HG02623 (cell line): ENCODE data around the gene ATP9B.
"Not testable (repeated sequence)": the region's sequence is repeated elsewhere in the genome, so short reads cannot be mapped to it uniquely, and the experiment has no call there.

ENCODE experiments used
- ATAC-seq: cut with Tn5 transposase; IDR thresholded peaks from one replicate; pipeline ENCODE4 v1.9.1; 2021; ENCODE audit warnings: moderate library complexity; ENCODE audit not compliant: unreplicated experiment

Gene ATP9B

DNA sequence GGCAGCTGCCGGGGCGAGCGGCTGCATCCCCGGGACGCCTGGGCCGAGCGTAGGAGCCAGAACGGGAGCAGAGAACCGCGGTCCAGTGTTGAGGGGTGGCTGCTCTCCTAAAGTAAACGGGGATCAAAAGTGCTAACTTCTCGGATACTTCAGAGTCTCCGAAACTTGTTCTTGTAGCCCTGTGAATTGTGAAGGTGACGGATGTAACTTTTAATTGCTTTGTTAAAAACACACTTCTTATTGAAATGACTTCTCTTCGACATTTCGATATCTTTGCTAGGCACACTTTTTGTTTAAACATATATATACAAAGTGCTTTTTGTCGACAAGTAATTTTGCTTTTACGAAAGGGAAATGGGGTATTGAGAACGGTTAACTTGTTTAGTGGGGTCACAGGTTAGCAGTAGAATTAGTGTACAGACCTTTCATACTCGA, 540 bp downstream of the ATP9B start:
- no peak for ATAC-seq

DNA sequence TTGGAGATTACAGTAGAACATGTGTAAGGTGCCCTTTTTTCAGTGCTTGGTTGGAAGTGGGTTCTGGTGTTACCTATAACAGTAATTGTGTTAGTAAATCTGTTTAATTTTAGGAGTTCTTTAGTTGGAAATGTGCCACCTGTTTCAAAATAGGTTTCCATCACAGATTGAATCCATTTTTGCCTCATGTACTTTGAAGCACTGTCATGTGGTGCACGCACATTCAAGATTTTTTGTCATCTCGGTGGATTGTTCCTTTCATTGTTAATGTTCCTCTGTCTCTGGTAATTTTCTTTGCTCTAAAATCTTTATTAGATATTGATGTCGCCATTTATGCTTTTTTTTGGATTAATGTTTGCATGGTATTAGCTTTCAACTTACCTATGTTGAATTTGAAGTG, 1.3 kb downstream of the ATP9B start:
- ATAC-seq, result no peak

DNA sequence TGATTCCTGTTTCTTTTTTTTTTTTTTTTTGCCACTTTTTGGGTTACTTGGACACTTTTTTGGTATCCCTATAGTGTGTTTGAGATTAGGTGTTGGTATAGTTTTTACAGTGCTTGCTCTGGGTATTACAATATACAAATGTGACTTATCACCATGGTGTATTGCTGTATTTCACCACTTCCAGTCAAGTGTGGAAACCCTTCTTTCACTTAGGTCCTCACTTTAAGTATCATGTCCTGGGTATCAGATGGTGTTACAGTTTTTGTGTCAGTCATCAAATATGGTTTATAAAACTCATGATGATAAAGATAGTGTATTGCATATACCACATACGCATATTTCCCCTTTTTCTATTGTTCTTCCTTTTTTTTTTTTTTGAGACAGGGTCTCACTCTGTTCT, 1.8 kb downstream of the ATP9B start:
- no peak for ATAC-seq

DNA sequence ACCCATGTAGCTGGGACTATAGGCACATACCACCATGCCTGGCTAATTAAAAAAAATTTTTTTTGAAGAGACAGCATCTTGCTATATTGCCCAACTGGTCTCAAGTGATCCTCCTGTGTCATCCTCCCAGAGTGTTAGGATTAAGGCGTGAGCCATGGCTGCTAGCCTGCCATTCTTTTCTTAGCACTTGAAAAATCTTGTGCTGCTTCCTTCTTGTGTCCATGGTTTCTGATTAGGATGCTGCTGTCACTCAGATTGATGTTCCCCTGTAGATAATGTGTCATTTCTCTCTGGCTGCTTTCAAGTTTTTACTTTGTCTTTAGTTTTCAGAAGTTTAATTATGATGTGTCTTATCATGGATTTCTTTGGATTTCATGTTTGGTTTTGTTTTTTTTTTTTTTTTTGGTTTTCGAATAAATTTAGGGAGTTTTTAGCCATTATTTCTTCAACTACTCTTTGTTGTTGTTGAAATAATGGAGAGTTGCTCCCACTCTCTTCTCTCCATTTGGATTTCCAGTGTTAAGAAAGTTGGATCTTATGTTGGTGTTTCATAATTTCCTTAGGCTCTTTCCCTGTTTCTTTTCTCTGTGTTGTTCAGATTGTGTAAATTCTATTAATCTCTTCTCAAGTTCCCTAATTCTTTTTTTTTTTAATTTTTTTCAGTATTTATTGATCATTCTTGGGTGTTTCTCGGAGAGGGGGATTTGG, 2.5 kb downstream of the ATP9B start:
- no peak for ATAC-seq

DNA sequence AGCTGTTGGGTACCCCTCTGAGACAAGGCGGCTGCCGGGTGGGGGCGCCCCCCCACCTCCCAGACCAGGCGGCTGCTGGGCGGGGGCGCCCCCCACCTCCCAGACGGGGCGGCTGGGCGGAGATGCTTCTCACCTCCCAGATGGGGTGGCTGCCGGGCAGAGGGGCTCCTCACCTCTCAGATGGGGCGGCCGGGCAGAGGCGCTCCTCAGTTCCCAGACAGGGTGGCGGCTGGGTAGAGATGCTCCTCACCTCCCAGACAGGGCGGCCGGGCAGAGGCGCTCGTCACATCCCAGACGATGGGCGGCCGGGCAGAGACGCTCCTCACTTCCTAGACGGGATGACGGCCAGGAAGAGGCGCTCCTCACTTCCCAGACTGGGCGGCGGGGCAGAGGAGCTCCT, 3.5 kb downstream of the ATP9B start:
- ATAC-seq, result not testable (repeated sequence)

DNA sequence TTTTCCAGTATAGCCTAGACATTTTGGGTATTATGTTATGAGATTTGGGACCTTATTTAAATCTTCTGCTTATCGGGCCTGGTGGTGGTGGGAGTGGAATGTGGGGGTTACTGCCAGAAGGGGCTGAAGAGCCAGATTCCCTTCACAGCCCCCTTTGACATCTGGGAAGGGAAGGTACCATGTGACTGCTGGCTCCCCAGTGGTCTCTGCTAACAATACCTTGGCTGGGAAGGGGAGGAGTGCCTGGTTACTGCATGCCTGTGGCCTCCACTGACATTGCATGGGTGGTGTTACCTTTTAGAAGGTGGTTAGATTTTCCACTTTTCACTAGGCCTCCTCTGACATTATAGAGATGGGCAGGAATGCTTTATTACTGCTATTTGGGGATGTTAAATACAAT, 8.0 kb downstream of the ATP9B start:
- no peak for ATAC-seq

DNA sequence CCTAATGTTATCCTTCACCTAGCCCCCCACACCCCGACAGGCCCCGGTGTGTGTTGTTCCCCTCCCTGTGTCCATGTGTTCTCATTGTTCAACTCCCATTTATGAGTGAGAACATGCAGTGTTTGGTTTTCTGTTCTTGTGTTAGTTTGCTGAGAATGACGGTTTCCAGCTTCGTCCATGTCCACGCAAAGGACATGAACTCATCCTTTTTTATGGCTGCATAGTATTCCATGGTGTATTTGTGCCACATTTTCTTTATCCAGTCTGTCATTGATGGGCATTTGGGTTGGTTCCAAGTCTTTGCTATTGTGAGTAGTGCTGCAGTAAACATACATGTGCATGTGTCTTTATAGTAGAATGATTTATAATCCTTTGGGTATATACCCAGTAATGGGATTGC, 9.6 kb downstream of the ATP9B start:
- ATAC-seq, result not testable (repeated sequence)

DNA sequence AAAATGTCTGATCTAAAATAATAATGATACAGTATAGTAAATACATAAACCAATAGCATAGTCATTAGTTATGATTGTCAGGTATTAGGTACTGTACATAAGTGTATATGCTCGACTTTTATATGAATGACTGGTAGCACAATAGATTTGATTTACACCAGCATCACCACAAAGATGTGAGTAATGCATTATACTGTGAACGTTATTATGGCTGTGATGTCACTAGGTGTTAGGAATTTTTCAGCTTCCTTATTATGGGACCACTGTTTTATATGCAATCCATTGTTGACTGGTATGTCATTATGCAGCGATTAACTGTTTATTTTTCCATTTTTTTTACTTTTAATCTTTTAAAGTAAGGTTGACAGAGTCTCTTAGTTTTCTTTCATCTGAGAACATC, 23.7 kb downstream of the ATP9B start:
- no peak for ATAC-seq

DNA sequence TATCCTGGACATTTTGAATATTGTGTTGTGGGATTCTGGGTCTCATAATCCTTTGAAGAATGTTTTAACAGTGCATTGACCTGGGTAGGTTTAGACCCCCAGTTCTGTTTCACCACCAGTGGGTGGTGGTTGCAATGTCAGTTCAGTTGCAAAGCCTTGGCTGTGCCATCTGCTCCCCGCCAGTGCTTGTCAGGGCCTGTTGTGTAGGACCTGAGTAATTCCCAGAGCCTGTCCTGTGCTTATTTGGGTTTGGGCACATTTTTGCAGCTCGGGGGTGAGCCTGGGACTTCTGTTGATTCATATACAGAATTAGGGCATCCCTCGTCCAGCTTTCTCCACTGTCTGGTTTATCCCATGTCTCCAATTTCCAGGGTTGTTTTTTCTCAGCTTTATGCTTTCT, 24.8 kb downstream of the ATP9B start:
- ATAC-seq, result no peak

DNA sequence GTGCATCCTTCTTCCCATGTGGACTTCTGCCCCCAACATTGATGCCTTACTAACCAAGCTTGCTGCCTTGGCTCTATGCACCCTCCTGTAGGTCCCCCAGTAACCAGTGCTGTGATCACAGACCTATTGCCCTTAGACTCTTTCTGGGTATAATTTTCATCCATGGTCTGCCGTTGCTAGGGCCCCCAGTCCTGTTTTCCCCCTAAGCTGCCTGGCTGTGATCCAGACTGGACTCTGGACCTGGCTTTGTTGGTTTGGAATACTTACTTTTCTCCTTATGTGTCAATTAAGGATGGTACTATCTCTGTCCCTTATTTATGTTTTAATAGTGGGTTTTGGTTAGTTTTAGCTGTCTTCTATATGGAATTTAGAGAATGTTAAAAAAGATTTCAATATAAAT, 26.0 kb downstream of the ATP9B start:
- ATAC-seq, result no peak

DNA sequence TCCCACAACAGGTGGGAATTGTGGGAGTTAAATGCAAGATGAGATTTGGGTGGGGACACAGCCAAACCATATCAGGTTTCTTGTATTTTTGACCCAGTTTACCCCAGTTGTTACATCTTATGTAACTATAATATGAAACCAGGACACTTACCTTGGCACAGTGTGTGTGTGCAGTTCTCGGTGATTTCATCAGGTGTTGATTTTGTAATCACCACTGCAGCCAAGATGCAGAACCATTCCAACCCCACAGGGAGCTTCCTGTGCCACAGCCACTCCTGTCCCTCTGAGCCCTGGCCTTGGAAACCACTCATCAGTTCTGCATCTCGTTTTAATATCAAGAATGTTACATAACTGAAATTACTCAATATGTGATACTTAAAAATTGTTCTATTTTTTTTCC, 31.8 kb downstream of the ATP9B start:
- ATAC-seq, result no peak

DNA sequence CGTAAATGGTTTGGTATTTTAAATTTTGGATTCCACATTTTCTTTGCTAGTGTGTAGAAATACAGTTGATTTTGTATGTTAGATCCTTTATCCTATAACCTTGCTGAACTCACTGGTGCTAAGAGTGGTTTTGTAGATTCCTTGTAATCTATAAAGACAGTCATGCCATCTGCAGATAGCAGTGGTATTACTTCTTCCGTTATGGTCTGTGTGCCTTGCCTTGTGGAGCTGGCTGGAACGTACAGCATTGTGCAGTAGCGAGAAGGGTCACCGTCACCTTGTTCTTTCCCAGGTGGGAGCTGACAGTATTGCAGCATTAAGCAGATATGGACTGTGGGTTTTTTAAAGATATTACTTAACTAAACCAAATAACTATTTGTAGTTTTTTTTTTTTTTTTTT, 33.7 kb downstream of the ATP9B start:
- ATAC-seq, result no peak

DNA sequence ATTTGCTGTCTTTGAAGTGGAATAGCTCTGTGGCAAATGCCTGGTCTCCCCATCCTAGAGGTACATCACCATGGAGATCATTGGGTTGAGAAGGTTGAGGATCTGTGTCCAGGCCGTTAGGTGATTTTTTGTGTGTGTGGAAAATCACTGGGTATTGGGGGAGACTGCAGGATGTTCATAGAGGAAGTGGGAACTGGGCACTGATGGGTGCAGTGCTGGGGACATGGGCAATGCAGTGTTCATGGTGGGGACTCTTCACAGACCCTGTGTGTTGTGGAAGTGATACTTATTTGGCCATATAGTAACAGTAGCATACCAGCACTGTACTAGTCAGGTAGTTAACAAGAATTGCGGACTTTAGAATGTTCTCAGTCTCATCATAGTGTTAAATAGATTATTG, 34.9 kb downstream of the ATP9B start:
- ATAC-seq, result no peak

DNA sequence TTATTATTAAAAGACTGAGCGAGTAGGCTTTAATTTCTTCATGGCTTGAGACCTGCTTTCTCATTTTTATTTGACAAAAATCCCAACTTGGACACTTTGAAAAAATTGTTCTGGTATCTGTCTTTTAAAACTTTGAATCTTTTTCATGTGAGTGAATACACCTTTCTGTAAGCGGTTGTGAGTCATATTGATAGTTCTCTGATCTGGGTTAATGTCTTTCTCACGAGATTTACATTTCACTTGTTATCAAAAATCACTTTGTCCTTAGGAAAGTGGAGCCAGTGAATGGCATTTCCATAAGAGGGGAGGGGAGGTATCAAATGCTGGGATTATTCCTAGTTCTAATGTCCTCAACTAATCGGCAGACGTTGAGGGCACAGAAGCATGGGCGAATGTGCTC, 36.3 kb downstream of the ATP9B start:
- no peak for ATAC-seq

DNA sequence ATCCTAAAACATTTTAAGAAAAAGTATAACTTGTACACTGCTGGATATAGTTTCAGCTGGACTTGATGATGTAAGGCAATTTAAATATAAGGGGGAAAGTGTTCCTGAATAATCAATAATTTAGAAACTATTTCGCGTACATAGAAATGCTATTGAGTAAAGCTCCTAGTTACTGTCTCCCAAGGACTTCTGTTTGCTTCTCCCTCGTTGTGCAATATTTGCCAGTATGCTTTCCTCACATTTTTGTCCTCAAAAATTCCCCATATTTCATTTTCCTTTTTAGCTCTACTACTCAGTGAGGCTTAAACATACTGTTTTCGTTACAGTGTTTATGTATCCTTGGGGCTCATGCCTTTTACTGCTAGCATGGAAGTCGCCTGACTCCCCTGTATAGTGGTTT, 36.9 kb downstream of the ATP9B start:
- no peak for ATAC-seq

DNA sequence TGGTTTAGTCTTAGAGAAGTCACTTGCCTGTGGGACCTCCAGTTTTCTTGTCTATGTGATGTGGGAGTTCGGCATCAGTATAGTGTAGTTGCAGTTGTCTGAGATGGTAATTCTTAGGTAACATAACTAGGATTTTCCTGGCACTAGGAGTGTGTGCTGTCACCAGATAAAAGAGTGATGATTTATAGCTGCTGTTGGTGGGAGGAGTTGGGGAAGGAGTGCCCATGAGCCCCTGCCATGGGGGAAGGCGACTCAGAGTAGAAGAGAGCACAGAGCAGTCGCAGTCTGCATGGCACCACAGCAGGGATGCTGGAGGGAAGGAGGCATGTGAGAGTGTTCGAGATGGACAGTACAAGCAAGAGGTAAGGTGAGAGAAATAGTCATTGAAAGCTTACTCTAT, 38.7 kb downstream of the ATP9B start:
- no peak for ATAC-seq

DNA sequence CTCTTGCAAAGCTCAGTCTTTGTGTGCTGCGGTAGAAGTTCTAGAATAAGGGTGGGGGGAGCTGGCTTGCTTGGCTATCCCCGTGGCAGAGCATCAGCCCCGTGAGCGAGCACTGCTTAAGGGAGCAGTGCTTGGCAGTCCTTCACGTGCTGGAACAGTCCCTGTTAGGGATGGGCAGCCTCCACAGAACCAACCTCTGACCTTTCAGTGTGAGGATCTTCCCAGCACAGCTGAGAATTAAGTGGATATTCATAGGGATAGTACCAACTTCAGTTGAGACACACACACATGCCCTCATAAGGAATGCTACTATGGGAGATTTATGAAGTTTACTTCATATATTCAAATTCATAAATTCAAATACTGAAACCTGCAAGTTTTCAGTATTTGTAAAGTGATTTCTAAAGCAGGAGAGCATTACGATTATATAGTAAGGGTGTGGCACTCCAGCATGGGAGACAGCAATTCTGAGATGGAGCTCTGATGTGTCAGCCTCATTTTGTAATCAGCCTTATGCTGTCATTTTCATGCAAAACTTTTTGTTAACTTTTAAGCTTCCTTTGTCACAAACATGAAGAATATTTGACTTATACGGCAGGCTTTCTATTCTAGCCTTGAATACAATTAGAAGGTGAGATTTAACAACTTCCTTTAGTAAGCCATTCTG, 39.5 kb downstream of the ATP9B start:
- ATAC-seq, result no peak

DNA sequence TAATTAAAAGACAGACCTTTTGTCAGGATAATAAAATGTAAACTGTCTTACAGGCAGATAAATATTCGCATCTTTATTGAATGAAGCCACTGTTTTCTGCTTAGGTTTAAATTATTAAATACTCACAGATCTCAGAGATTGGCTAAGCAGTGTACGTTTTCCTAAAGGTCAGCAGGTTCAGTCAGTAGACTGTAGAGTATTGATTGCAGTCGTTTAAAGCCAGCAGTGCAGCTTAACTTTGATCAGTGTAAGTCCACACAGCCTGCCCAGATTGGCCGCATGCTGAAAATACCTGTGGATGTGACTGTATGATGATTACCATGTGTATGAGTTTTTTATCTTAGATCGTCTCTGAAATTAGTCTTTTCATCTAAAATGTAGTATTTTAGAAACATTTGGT, 42.3 kb downstream of the ATP9B start:
- no peak for ATAC-seq

DNA sequence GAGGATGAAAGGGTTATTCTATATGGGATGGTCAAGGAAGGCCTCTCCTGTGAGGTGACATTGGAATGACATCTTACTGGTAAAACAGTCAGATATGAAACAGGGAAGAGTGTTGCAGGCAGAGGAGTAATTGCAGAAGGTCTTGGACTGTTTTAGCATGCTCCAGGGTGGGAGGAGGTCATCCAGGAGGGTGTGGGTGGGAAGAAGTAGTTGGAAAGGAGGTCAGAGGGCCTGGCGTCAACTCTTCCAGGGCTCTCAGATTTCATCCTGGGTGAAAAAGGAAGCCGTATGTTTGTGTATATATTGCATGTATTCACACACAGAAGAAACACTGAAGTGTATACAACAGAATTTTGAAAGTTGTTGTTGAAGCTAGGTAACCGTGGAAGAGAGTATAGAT, 48.2 kb downstream of the ATP9B start:
- ATAC-seq, result no peak

DNA sequence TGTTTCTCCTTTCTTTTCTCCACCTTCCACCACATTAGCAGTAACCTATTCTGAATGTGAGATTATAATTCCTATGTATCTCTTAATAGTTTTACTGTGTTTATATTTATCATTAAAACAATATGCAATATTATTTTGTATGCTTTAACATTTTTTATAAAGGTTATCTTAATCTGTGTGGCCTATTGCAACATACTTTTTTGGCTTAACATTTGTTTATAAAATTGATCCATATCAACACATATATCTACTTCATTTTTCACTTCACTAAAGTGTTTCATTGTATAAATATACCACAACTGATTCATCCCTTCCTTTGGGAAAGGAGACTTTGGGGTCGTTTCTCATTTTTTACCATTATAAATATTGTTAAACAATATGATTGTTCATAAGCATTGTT, 48.6 kb downstream of the ATP9B start:
- no peak for ATAC-seq

DNA sequence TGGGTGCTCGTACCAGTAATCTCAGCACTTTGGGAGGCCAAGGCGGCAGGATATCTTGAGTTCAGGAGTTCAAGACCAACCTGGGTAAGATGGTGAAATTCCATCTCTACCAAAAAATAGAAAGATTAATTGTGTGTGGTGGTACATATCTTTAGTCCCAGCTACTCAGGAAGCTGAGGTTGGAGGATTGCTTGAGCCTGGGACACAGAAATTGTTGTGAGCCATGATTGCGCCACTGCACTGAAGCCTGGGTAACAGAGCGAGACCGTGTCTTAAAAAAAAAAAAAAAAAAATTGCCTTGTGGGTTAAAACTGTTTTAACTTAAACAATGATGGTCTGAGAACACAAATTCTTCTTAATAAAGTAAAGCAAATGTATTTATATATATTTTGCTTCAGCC, 49.6 kb downstream of the ATP9B start:
- no peak for ATAC-seq

DNA sequence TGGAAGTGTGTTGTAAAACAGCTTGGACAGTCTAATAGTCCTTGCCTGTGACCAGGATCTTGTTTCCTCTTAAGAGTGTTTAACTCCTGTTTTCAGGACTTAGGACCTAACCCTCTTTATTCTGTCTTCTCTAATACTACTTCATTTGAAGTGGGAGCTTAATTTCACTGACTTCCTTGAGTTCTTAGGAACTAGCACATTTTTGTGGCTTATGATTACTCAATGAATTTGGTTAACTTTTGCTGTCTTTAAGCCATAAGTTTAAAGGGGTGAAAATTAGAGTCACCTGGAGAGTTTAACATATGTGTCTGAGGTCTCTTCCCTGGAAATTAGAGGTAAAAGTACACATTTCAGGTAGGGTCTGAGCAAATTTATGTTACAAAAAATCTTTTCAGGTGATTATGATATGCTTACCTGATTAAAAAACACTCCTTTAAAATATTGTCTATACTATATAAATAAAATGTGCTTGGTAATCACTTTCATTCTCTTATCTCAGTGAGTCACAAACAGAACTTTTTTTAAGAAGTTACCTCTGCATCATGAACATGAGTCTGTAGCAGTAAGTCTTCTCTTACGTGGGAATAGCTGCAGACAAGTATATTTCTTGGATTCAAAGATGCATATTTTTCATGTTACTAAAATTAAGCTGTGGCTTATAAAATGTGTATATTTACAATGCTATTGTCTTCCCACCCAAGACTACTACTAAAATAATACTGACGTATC, 52.7 kb downstream of the ATP9B start:
- ATAC-seq, result no peak
